Neural cell (in vitro differentiated cells): ENCODE results near the gene VARS2. TPM values are rescaled to one million over a fixed set of nuclear protein-coding genes. Genes with fewer than 3 reads are reported as not detected.
A peak's percentile ranks its signal among the peaks of the same experiment; 100 is the strongest.

Experiments
- H2AFZ ChIP-seq: fragments of 200-600, 300-800 bp; sonication (generic), shearing (Covaris generic); 2 replicates; pipeline ENCODE4 v1.6.0; 2014; ENCODE audit warnings: low read depth, mild to moderate bottlenecking, antibody characterized with exemption, low read length, moderate library complexity
- H3F3A ChIP-seq: fragments of 200-600 bp; shearing (Covaris generic); 2 replicates; pipeline ENCODE4 v1.6.1; 2016; ENCODE audit warnings: mild to moderate bottlenecking, moderate library complexity, mixed read lengths, antibody characterized with exemption, low read length; ENCODE audit not compliant: insufficient read depth, poor library complexity, severe bottlenecking
- H3K27ac ChIP-seq: fragments of 200-600, 300-800 bp; sonication (generic), shearing (Covaris generic); 2 replicates; pipeline ENCODE4 v1.5.1; 2014; ENCODE audit warnings: mild to moderate bottlenecking, low read length, moderate library complexity
- H3K27me3 ChIP-seq: fragments of 300-800, 200-600 bp; sonication (generic), shearing (Covaris generic); 2 replicates; pipeline ENCODE4 v1.6.0; 2014; ENCODE audit warnings: mild to moderate bottlenecking, low read depth, low read length, moderate library complexity; ENCODE audit not compliant: insufficient read depth
- H3K36me3 ChIP-seq: fragments of 300-800, 200-600 bp; sonication (generic), shearing (Covaris generic); 2 replicates; pipeline ENCODE4 v1.5.1; 2014; ENCODE audit warnings: mild to moderate bottlenecking, antibody characterized with exemption, low read length, moderate library complexity; ENCODE audit not compliant: insufficient read depth
- H3K4me2 ChIP-seq: fragments of 300-800, 200-600 bp; sonication (generic), shearing (Covaris generic); 2 replicates; pipeline ENCODE4 v1.6.0; 2014; ENCODE audit warnings: mild to moderate bottlenecking, low read length
- H3K4me3 ChIP-seq: fragments of 300-800, 200-600 bp; sonication (generic), shearing (Covaris generic); 2 replicates; pipeline ENCODE4 v1.5.1; 2014; ENCODE audit warnings: mild to moderate bottlenecking, low read length, moderate library complexity
- H3K79me2 ChIP-seq: fragments of 200-600 bp; shearing (Covaris generic); replicated peaks from 2 replicates; pipeline ENCODE4 v1.6.0; 2014; ENCODE audit warnings: mild to moderate bottlenecking, low read length, moderate library complexity; ENCODE audit not compliant: insufficient read depth
- H3K9ac ChIP-seq: fragments of 300-800, 200-600 bp; sonication (generic), shearing (Covaris generic); 2 replicates; pipeline ENCODE4 v1.6.1; 2016; ENCODE audit warnings: mild to moderate bottlenecking, low read length, mixed read lengths
- H3K9me2 ChIP-seq: fragments of 200-600 bp; shearing (Covaris generic); 2 replicates; pipeline ENCODE4 v1.6.1; 2016; ENCODE audit warnings: mild to moderate bottlenecking, low read length, mixed read lengths; ENCODE audit not compliant: insufficient read depth
- H3K9me3 ChIP-seq: fragments of 200-600, 300-800 bp; sonication (generic), shearing (Covaris generic); 2 replicates; pipeline ENCODE4 v1.6.1; 2016; ENCODE audit warnings: mild to moderate bottlenecking, mixed run types, low read length, moderate library complexity, mixed read lengths
- H4K20me1 ChIP-seq: fragments of 200-600 bp; shearing (Covaris generic); 2 replicates; pipeline ENCODE4 v1.6.1; 2016; ENCODE audit warnings: mild to moderate bottlenecking, mixed run types; ENCODE audit not compliant: insufficient read depth
- CTCF ChIP-seq: fragments of 450-650 bp; IDR thresholded peaks from 2 replicates; pipeline ENCODE4 v1.5.1; 2014; ENCODE audit warnings: antibody characterized with exemption, mild to moderate bottlenecking, moderate library complexity; ENCODE audit not compliant: poor library complexity, severe bottlenecking
- EP300 ChIP-seq: fragments of 450-650 bp; conservative IDR thresholded peaks from 2 replicates; pipeline ENCODE4 v1.6.1; 2014; ENCODE audit warnings: antibody characterized with exemption, mild to moderate bottlenecking, moderate library complexity; ENCODE audit not compliant: poor library complexity, severe bottlenecking
- EZH2 ChIP-seq: fragments of 200-600, 300-800 bp; shearing (Covaris generic), sonication (generic); IDR thresholded peaks from 2 replicates; pipeline ENCODE4 v1.6.1; 2014; ENCODE audit warnings: antibody characterized with exemption, low read length, borderline replicate concordance, mild to moderate bottlenecking; ENCODE audit not compliant: insufficient read depth, poor library complexity, severe bottlenecking
- MXI1 ChIP-seq: fragments of 450-650 bp; conservative IDR thresholded peaks from 2 replicates; pipeline ENCODE4 v1.6.1; 2014; ENCODE audit warnings: antibody characterized with exemption, mild to moderate bottlenecking; ENCODE audit not compliant: poor library complexity, severe bottlenecking
- POLR2AphosphoS5 ChIP-seq: IDR thresholded peaks from 2 replicates; pipeline ENCODE4 v1.6.1; 2012
- RAD21 ChIP-seq: fragments of 450-650 bp; conservative IDR thresholded peaks from 2 replicates; pipeline ENCODE4 v1.6.1; 2014; ENCODE audit warnings: antibody characterized with exemption, mild to moderate bottlenecking, moderate library complexity
- REST ChIP-seq: IDR thresholded peaks from 2 replicates; pipeline ENCODE4 v1.6.1; 2012; ENCODE audit warnings: borderline replicate concordance
- SMC3 ChIP-seq: fragments of 450-650 bp; conservative IDR thresholded peaks from 2 replicates; pipeline ENCODE4 v1.6.1; 2014; ENCODE audit warnings: antibody characterized with exemption, mild to moderate bottlenecking, moderate library complexity; ENCODE audit not compliant: poor library complexity
- TAF1 ChIP-seq: IDR thresholded peaks from 2 replicates; pipeline ENCODE4 v1.6.1; 2012; ENCODE audit warnings: low read depth
- polyA plus RNA-seq: library from polyadenylated mRNA; depleted of rRNA; stranded (reverse); fragments of >200 nt; gene quantifications from 2 replicates; pipeline ENCODE4 v1.2.3, GENCODE V29; 2014

The VARS2 gene
- polyA plus RNA-seq, 1 donor from 2014 or later, result 93.4 TPM

GRCh38 chr6:30883685-30884520 is 30.1 kb upstream of the VARS2 start, which contains the start of gene DDR1:
TSS of gene DDR1 (plus strand) at chr6:30884519. CDS start at chr6:30888730, 4,211 bp downstream.
- Histone ChIP-seq H3K27me3 (no peaks in the 10 kb centered on the region), H3K79me2 (peaks cover 93% of the 10 kb centered on the region), H3K9me3 (no peaks in the 10 kb centered on the region), H3K9ac (peak within 1 kb of the TSS; percentile 99), H3K9me2 (no peaks in the 10 kb centered on the region), H4K20me1 (peaks cover 2% of the 10 kb centered on the region), H3K27ac (peak within 1 kb of the TSS; percentile 100), H3F3A (peaks cover 26% of the 10 kb centered on the region), H3K36me3 (no peaks in the 10 kb centered on the region), H2AFZ (peak within 1 kb of the TSS; percentile 10), H3K4me2 (peak within 1 kb of the TSS; percentile 99), H3K4me3 (peak within 1 kb of the TSS; percentile 72)
- TF ChIP-seq TAF1 (no peak), EZH2 (no peak), MXI1 (no peak), EP300 (no peak), CTCF (no peak), RAD21 (no peak), POLR2AphosphoS5 (no peak), REST (no peak), SMC3 (no peak)

GRCh38 chr6:30884521-30885480 is 29.2 kb upstream of the VARS2 start:
- H3K9ac ChIP-seq, result peak overlapping the region; percentile 99
- no peaks in the 10 kb centered on the region for H3K36me3 ChIP-seq
- H2AFZ ChIP-seq, result no peak overlapping the region
- no peaks in the 10 kb centered on the region for H3K27me3 ChIP-seq
- peak overlapping the region; percentile 89 for H3K4me2 ChIP-seq
- no peaks in the 10 kb centered on the region for H3K9me2 ChIP-seq
- peak; percentile 17 for TF ChIP-seq POLR2AphosphoS5
- TF ChIP-seq TAF1, result peak; percentile 24
- TF ChIP-seq EZH2, result no peak
- peak overlapping the region; percentile 100 for H3K27ac ChIP-seq
- no peaks in the 10 kb centered on the region for H3K9me3 ChIP-seq
- H3K4me3 ChIP-seq, result peak overlapping the region; percentile 72
- H3K79me2 ChIP-seq, result peaks cover 95% of the 10 kb centered on the region
- H4K20me1 ChIP-seq, result peaks cover 5% of the 10 kb centered on the region
- H3F3A ChIP-seq, result peaks cover 23% of the 10 kb centered on the region
